ENCODE results near the gene ALG5.

Gene ALG5

DNA sequence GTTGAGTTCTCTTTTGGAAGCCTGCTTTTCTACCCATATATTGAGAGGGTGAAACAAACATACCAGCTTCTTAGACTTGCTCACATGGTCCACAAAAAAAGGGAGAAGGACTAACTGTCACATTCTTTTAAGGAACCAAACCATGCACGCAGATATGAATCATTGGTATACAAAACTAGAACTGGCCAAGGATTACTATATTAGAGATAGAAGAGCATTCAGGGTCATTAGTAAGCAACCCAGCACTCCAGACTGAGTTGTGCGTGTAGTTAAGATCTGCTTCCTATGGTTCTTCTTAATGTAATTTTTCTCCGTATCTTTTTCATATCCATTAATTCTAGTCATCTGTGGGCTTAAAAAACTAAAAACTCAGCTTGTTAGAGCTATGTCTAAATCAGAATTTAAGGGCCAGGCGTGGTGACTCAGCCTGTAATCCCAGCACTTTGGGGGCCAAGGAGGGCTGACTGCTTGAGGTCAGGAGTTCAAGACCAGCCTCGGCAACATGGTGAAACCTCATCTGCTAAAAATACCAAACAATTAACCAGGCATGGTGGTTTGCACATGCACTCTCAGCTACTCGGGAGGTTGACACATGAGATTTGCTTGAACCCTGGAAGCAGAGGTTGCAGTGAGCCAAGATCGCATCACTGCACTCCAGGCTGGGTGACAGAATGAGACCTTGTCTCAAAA, 19.6 kb downstream of the ALG5 start:
- no peak for DNase-seq (ENCODE audit: low read depth)

DNA sequence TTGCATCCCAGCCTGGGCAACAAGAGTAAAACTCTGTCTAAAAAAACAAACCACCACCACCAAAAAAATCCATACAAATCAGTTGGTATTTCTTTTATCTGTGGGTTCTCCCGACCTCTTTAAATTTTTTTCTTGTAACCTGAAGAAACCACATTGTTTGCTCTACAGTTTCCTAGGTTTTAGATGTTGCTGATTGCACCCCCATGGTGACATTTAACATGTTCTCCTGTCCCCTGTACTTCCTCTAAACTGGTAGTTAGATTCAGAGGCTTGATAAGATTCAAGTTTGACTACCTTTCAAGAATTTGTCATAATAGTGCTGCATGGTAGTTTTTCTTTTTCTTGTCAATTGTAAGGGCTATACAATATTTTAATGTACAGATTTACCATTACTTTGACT, 24.0 kb downstream of the ALG5 start:
- no peak for DNase-seq (ENCODE audit: low read depth)

DNA sequence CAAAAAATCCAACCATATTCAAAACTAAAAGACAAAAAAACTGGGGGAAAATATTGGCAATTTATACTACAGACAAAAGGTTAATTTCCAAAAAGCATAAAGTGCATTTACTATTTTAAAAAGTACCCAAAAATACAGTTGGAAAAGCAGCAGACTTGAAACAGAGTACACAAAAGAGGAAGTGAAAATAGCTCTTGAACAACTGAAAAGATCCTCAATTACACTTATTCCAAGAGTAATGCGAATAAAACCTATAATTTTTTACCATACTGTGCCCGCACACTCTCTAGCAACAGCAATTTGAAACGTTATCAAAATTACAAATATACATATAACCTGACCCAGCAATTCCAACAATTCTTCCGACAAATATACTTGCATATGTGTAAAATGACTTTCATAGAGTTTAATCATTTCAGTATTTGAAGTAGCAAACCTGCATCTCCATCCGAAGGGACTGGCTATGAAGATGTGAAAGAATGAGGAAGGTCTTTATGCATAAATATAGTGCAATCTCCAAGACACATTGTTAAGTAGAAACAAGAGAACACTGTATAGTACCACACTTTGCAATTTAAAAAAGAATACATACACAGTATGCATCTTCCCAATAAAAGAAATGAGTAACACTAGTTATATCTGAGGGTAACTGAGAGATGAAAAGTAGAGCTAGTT, 25.4 kb downstream of the ALG5 start:
- DNase-seq (ENCODE audit: low read depth), result no peak

DNA sequence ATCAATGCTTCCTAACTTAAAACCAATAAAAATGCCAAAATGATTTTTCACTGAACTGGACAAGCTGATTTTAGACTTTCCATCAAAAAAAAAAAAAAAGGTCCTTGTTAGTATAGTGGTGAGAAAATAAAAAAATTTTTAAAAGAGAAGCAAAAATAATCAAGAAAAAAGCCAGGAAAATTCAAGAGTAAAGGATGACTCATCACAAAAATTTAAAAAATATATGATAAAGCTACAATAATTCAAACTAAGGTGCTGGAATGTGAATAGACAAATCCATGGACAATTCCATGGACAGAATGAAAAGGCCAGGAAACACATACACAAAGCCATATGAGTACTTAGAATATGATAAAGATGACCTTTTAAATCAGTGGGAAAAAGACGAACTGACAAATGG, 26.1 kb downstream of the ALG5 start:
- DNase-seq (ENCODE audit: low read depth), result no peak

DNA sequence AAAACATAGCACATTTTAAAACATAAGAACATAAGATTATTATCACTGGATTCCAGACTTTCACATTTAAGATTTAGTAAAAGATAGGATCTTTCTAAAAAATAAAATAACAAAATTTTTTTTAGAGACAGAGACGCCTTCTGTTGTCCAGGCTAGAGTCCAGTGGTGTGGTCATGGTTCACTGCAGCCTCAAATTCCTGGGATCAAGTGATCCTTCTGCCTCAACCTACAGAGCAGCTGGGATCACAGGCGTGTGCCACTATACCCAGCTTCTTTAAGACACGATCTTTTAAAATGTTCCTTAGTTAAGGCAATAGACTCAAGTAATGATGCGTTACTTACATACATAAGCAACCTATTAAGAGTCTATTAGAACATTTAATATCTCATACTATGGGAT, 32.7 kb downstream of the ALG5 start:
- no peak for DNase-seq (ENCODE audit: low read depth)

DNA sequence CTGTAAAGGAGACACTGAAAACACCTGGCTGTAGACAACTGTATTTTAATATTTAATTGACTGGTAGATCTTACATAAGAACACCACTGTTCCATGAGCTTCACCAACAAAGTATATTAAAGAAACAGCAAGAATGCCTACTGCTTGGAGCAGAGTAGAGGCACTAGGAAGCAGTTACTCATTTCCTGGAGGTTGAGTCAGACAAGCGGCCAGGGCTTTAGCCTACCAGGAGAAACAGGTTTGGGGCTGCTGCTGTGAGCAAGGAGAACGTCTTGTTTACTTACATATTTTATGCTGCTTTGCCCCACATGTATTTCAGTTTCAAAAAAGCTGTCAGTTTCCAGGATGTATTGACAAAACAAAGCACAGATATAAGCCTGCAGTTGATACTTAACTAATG, 33.4 kb downstream of the ALG5 start:
- DNase-seq (ENCODE audit: low read depth), result no peak

DNA sequence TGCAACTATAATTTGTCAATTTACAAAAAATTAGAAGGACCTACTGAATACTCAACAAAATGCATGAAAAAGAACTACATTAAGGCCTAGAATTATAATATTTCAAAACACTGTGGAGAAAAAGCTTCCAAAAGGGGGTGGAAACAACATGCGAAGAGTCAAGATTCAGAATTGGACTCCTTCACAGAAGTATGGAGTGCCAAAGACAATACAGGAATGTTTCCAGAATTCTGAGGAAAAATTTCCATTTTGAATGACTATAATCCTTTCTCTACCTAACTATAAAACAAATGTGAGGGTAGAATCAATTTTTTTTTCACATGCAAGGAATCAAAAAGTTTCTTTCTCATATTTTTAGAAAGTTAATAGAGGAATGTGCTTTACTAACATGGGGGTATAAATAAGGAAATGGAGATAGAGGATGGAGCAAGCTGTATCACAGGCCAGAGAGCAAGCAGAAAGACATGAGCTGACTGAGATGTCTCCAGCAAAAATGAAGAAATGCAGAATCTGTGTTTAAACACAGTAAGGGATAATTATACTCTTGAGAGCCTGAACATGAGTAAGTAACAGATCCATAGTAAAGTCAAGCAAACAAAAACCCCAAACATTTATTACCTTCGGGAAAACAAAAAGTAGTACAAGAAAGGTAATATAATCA, 39.6 kb downstream of the ALG5 start:
- DNase-seq (ENCODE audit: low read depth), result no peak

DNA sequence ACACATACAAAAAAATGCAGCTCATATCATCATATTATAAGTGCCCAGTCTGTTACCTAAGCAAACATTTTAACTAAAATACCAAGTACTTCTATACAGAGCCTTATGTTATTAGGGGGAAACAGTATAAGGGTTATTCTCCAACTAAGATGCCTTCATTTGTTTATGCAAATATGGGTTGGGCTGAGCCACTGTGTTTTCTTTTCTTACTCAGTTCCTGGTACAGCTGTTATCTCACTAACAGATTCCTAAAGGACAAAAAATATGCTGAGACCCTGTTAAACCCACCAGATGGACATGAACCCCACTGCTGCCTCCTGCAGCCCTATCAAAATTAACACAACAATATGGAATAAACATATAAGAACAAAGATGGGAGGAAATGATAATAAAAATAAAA, 44.6 kb downstream of the ALG5 start:
- DNase-seq (ENCODE audit: low read depth), result no peak

DNA sequence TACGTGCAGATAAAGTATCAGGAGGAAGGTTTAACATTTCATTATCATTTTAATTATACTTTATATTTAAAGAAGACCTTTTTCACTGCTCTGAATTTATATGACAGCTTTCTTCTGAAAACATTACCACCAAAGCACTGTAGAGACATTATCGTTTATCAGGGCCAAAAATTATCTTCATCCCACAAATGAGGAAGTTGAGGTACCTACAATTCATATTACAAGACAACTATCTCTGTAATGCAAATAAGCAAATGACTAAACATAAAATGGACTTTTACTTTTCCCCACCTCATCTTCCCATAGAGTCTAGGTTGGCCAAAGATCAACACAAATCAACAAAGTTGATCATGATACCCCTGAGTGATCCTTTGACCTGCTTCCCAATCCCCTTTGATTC, 48.2 kb downstream of the ALG5 start:
- DNase-seq (ENCODE audit: low read depth), result no peak

DNA sequence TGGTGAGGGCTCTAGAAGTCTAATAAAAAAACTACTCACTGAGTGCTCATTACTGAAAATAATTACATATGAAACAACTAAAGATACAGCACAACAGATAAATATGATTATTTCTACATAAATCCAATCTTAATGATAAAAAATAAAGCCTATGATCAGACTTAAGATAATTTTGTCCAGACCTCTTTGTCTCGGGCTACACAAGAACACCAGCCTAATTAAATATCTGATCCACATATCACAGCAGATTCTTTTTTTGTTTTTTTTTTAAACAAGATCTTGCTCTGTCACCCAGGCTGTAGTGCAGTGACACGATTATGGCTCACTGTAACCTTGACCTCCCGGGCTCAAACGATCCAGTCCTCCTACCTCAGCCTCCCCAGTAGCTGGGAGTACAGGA, 48.8 kb downstream of the ALG5 start:
- no peak for DNase-seq (ENCODE audit: low read depth)

DNA sequence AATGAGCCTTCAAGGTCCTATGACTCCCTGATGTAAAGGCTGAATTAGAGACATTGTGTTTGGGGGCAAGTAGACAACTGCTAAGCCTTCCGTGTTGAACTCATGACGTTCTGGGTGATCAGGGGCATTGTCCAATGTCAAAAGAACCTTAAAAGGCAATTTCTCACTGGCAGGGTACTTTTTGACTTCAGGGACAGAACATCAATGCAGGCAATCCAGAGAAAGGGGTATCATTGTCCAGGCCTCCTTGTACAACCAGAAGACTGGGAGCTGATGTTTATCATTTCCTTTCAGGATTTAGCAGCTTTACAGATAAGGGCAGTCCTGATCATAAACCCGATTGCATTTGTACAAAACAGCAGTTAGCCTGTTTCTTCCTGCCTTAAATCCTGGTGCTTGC, 54.1 kb downstream of the ALG5 start:
- no peak for DNase-seq (ENCODE audit: low read depth)

DNA sequence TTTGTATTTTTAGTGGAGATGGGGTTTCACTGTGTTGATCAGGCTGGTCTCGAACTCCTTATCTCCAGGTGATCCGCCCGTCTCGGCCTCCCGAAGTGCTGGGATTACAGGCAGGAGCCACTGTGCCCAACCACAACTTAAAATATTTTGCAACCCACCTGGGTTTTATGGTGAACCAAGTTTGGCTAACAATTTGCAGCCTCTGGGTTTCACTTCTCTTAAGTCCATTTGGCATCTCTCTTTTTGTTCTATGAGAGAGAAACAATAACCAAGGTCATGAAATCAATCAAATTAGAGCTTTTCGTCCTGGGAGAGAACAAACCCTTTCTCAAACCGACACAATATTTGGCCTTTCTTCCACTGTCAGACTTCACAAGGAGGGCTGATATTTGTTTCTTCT, 73.5 kb downstream of the ALG5 start:
- DNase-seq (ENCODE audit: low read depth), result no peak

DNA sequence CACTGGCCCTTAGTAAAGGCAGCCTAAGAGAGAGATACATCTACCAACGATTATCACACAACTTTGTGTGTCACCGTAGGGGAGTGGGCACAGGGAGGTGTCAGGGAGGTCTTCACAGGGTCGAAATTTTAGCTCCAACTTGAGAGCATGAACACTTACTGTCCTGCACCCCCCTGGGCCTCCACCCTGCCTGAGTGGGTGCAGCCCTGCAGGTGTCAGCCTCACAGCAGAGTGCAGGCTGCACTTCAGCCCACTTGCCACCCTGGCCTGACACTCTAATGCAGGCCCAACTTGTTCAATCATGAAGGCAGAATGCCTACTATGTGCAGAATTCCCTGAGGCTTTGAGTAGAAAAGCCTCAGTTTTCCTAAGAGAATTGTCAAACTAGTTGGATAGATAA, 75.1 kb downstream of the ALG5 start:
- DNase-seq (ENCODE audit: low read depth), result no peak

DNA sequence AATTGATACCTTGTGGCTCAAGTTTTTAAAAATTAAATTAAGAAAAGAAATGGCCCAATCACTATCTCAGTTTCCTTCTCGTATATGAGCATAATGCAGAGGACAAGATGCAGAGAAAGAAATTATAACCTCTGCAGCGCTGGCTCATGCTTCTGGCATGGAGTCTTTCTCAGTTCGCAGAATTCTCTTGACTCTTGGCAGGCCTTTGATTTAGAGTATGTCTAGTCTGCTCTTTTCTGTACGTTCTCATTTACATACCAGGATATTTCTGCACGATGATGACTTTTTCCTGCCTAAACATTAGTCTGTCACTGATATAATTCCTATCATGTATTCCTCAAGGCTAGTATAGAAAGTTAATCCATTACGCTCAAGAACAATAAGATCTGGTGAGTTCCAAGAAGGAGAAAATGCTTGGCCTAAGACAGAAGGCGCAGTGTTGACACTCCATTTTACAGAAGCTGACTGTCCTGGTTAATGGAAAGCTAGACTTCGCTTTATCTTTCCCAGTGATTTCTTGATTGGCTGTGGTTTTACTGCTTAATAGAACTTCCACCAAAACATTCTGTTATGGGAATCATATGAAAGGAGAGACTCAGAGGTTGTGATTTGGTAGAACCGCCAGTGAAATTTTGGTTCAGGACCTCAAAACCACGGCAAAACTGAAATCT, 77.4 kb downstream of the ALG5 start:
- DNase-seq (ENCODE audit: low read depth), result no peak

DNA sequence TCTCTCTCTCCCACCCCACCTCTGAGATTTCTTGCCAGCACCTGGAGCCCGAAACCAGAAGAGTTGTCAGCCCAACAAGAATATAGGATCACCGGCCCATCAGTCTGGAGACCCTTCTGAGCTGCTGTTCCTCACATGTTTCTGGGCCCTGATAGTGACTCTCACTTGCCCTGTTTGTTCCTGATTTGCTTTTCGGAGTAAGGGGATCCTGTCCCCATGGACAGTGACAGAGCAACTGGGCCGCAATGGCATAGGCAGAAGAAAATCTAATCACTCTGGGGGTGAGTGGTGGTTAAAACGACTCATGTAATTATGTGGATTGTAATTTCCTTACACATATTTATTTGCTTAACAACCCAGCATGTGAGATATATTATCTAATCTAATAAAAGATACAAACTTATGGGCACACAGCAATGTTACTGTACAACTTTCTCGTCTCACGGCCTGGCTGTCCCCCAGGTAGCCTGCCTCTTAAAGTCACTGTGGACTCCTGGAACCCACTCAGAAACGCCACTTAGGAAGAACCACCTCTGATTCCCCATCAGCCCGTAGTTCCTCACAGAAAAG, 78.4 kb downstream of the ALG5 start:
- no peak for DNase-seq (ENCODE audit: low read depth)

DNA sequence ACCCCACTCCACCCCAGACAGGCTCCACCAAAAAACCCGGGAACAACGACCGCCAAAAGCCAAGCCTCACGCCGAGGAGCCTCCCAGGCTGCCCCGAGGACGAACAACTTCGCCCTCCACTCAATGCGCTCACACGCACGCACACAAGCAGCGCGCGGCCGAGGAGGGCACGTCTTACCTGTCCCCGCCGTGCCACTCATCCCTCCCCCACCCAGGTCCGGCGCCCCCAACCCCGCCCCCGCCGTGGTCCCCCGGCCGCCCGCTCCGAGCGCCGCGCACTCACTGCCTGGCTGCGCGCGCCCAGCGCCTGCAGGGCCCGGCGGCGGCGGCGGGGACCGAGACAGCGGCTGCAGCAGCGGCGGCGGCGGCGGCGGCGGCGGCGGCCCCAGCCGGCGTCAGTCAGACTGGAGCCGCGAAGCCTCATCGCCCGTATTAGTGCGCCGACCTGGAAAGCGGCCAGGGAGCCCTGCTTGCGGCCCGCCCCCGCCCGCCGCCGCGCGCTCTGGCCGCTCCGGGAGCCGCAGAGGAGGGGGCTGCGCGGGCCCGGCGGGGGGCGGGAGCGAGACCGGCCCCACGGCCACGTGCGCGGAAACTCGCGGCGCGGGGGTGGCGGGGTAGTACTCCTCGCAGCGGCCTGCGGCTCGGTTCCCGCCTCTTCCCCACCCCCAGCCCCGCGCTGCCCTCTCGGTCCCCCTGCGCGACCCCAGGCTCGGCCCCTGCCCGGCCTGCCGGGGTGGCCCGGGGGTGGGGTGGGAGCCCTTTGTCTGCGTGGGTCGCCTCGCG, 79.1 kb downstream of the ALG5 start, which contains the start of gene SMAD9:
Gene SMAD9 (minus strand): TSS at position 406 of the 783 bp plus-strand sequence. CDS start 40,549 bp downstream, outside the sequence.
- DNase-seq (ENCODE audit: low read depth), result no peak

DNA sequence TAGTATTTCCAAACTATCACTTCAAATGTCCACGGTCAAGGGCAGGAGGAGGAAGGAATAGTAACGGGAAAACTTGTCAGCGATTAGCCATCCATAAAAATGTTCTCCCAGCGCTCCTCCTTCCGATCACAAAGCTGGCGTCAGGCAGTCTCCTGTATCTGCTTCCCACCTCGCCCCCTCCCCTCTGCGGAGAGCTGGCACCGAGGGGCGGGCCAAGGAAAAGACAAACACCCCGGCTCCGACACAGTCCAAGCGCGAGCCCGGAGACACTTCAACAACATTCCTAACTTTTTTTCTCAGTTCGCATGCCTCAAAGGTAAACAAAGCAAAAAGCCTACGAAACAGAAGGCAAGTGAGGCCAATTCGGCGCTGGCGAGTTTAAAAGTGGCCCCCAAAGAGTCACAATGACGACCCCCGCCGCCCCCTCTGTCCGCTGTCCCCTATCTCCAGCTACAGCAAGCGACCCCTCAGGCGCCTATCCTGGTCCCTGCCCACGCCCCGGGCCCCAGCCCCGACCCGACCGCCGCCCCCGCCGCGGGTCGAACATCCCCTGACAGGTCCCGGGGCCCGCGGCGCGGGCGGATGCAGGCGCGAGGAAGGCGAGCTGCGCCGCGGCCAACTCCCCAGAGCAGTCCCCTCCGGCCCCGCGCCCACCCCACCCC, 79.8 kb downstream of the ALG5 start:
- DNase-seq (ENCODE audit: low read depth), result no peak

DNA sequence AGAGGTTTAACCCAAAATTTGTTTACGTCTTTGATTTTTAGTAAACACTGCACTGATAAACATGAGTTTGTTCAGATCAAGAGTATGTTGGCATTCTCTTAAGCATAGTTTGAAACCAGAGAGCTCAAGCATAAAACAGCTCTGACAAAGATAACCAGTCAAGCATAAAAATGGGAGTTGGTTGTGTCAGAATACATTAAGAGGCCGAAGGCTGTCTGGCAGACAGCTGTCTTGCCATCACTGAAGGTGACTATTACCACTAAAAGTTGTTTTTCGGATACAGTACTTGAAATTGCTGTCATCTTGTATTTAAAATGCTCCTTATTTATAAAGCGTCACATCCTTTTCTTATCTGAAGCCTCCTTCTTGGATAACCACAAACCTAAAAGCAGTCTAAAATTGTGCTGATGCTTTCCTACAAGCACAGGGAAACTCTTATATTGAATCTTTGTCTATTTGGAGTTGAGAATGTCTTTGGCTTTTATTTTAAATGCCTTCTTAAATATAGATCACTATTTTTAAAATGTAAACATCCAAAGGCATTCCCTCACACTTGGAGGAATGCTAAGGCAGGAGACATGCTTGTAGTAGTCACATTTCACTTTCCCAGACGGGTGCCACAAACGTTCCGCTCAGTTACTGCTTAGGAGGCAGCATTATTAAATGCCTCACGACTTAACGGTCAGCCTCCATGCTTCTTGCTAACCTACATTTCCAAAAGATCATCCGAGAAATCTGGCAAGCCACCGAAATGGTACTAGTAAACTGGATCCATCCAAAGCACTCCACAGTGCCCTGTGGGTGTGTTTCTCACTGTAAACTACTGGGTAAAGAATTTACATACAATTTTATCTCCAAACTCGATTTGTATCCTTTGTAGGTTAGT, 80.7 kb downstream of the ALG5 start:
- DNase-seq (ENCODE audit: low read depth), result no peak

DNA sequence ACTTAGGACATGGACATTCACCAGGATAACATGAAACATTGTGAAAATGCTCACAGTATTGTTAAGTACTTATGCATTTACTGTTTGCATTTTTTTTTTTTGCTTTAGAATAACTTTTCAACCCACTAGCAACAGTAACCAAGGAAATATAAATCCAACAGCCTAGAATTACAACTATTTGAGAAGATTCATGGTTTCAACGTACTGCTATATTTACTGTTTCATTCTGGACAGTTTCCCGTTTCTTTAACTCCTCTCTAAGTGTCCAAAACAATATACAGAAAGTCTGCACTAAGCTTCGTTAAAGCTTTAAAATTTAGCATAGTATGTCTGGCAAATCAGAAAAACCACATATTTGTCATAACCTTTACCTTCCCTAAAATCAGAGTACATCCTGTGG, 81.8 kb downstream of the ALG5 start:
- DNase-seq (ENCODE audit: low read depth), result no peak

Measured in activated T-cell treated with anti-CD3 and anti-CD28 coated beads for 24 hours (primary cell).